Kasumi-1 (cell line): ENCODE data around the gene KLHDC4.
"Not testable (repeated sequence)": the region's sequence is repeated elsewhere in the genome, so short reads cannot be mapped to it uniquely, and the experiment has no call there.

Experiments used
- DNase-seq, 2 experiments: peaks; one replicate each; lab custom pipeline; 2025; lab: John Stamatoyannopoulos, UW

KLHDC4 gene

GRCh38 chr16:87765776-87766484, at the start of gene KLHDC4:
KLHDC4 (minus strand) TSS chr16:87765986; CDS start chr16:87765890, 96 bp downstream.
- peak; percentile 80 to 81 for DNase-seq

GRCh38 chr16:87815567-87815966, 49.8 kb upstream of the KLHDC4 start:
- no peak for DNase-seq

GRCh38 chr16:87812200-87812656, 46.4 kb upstream of the KLHDC4 start:
- DNase-seq, result no peak

GRCh38 chr16:87811454-87811853, 45.7 kb upstream of the KLHDC4 start:
- DNase-seq, result not testable (repeated sequence)

GRCh38 chr16:87809150-87809902, 43.5 kb upstream of the KLHDC4 start:
- DNase-seq, result no peak

- DNase-seq, result no peak
Observed at GRCh38 chr16:87808108-87808507, 42.3 kb upstream of the KLHDC4 start.

- DNase-seq, result peak; percentile 62 to 75
Observed at GRCh38 chr16:87806641-87807546, 41.1 kb upstream of the KLHDC4 start.

- no peak for DNase-seq
Observed at GRCh38 chr16:87806261-87806640, 40.5 kb upstream of the KLHDC4 start.

- DNase-seq, result no peak
Observed at GRCh38 chr16:87803385-87803784, 37.6 kb upstream of the KLHDC4 start.

- DNase-seq, result no peak
Observed at GRCh38 chr16:87802670-87803069, 36.9 kb upstream of the KLHDC4 start.

- DNase-seq, result no peak
Observed at GRCh38 chr16:87801679-87802259, 36.0 kb upstream of the KLHDC4 start.

GRCh38 chr16:87800497-87800896, 34.7 kb upstream of the KLHDC4 start:
- DNase-seq, result no peak

GRCh38 chr16:87795336-87795735, 29.6 kb upstream of the KLHDC4 start:
- DNase-seq, result no peak

GRCh38 chr16:87794485-87795078, 28.8 kb upstream of the KLHDC4 start:
- no peak for DNase-seq

GRCh38 chr16:87792205-87792565, 26.4 kb upstream of the KLHDC4 start:
- no peak for DNase-seq

- no peak for DNase-seq
Observed at GRCh38 chr16:87791295-87792204, 25.8 kb upstream of the KLHDC4 start.

GRCh38 chr16:87790292-87791100, 24.7 kb upstream of the KLHDC4 start:
- DNase-seq, result no peak

- no peak for DNase-seq
Observed at GRCh38 chr16:87789437-87790291, 23.9 kb upstream of the KLHDC4 start.
